OCI-M2 (cell line): ENCODE data around the gene B4GALNT1.
"Not testable (repeated sequence)": the region's sequence is repeated elsewhere in the genome, so short reads cannot be mapped to it uniquely, and the experiment has no call there.

Experiments
- DNase-seq: peaks from one replicate; lab custom pipeline; 2025; ENCODE audit not compliant: unreplicated experiment; lab: John Stamatoyannopoulos, UW

The B4GALNT1 gene

DNA sequence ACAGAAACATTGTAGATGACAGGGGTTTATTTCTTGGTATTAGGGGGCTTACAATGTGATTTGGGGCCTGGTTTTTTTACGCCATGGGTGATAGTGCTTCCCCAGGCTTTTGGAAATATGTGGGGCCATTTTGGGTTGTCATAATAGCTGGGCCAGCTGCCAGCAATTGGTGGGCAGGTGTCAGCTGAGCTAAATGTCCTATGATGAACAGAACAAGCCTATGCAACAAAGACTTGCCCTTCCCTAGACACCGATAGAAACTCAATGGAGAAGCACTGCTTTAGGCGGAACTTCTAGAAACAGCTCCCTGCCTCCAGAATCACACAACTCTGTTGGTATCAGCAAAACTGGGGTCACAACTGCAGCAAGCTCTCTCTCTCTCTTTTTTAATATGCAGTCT, 5.1 kb upstream of the B4GALNT1 start:
- DNase-seq, result no peak

DNA sequence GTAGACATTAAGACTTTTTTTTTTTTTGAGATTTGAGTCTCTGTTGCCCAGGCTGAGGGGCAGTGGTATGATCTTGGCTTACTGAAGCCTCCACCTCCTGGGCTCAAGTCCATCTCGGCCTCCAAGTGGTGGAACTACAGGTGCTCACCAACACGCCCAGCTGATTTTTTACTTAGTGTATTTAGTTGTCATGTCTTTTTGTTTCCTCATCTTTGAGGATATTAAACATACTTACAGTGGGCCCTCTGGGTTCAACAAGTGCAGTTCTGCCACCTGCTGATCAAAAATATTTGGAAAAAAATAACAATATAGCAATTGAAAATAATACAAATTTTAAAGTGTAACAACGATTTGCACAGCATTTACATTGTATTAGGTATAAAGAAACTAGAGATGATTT, 4.4 kb upstream of the B4GALNT1 start:
- no peak for DNase-seq

DNA sequence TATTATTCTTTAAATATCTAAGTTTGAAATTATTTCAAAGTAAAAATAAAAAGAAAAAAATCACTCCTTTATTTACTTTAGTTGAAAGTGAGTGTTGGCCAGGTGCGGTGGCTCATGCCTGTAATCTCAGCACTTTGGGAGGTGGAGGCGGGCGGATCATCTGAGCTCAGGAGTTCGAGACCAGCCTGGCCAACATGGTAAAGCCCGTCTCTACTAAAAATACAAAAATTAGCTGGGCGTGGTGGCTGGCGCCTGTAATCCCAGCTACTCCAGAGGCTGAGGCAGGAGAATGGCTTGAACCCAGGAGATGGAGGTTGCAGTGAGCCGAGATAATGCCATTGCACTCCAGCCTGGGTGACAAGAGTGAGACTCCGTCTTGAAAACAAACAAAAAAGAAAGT, 3.7 kb upstream of the B4GALNT1 start:
- DNase-seq, result not testable (repeated sequence)

DNA sequence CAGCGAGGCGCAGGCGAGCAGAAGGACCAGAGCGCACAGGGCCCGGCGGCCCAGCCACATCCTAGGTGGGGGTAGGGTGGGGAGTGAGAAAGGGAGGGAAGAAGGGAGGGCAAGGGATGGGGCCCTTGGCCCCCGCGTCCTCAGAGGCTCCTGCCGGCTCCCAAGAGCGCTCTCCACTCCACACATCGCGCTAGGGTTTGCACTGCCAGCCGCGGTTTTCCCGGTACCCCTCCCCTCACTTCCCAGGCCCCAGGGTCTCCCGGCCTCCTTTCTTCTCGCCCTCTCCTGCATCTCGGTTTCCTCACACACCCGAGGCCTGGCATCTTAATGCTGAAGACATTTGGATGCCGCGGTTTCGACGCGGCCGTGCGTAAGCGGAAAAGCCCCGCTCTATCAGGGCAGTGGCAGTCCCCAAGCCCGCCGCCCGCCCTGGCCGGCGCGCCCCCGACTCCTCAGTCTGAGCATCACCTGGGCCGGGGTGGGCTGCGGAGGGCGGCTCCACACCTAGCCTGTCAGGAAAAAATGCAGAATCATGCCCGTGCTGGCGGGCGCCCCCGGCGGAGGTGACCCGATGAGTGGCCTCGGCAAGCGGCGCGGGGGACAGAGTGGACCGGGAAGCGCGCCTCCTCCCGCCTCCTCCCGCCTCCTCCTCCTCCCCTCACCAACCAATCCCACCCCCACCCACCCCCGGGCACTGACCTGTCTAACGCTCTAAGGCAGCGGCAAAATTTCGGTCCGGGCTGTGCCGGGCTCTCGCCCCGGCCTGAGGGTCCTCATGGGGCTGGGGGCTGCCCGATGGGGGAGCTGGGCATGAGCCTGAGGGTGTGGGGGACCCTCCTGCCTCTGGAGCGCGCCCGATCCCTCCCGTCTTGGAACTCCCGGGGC, 686 bp downstream of the B4GALNT1 start:
- DNase-seq, result no peak

DNA sequence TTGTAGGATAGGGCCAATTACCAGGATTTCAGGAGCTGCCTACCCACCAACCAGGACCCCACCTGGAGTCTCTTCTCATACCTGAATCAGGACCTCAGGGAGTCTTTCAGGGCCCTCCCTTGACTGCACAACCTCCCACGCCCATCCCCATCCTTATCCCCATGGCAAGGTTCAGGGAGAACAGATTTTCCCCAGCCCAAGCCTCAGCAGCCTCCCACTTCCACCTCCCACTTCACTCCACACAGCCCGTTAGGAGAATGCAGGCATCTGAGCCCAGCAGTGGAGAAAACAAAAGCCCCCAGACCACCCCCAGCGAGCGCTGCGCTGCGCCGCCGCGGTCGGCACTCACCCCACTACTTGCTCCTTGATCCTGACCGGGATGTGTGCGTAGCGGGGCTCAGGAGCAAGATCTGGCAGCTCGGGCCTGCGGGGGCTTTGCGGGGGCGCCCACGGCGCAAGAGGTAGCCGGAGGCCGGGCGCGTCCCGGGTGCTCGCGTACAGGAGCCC, 1.4 kb downstream of the B4GALNT1 start:
- no peak for DNase-seq

DNA sequence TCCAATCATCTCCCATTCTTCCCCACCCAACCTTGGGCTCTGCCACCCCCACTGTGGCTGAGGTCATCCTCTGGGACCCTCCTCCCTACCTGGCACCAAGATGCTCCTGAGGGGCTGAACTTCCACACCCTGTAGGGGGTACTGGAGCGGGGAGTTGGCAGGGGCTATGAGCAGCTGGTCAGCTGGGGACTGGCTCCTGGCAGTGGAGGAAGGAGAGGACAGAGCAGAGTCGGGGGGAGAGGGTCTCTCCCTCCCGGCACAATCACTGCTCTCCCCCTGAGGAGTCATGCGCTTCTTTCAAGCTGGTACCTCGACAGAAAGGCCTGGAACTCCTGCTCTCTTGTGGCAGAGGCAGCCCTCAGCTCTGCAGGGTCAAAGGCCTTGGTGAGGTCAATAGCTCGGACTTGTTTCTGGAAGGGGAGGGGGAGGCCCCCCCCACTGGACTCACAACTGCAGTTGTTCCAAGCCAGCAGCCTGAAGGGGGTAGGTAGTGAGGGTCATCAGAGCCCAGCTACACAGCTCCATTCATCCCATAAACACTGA, 2.0 kb downstream of the B4GALNT1 start:
- no peak for DNase-seq

DNA sequence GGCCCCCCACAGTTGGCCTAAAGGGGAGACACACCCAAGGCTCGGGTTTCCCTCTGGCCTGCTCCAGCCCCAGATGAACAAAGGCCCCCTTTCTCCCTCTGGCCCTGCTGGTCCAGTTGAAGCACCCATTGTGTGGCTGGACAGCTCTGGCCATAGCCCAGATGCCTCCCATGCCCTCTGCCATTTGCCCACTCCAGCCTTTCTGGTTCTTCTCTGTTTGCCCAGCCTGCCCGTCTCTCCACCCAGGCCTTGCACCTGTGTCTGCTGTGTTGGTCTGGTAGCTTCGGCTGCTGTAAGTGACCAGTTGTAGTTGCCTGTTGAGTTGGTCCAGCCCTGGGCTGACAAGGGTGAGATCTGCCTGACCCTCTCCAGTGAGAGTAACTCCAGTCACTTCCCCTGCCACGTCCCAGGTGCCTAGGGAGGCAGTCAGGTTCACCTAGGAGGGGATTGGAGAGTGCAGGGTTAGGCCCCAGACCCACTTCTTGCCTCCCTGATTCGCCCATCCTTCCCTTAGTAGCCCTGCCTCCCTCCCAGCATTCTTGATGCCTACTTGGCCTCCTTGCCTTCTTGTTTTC, 3.0 kb downstream of the B4GALNT1 start:
- DNase-seq, result no peak

DNA sequence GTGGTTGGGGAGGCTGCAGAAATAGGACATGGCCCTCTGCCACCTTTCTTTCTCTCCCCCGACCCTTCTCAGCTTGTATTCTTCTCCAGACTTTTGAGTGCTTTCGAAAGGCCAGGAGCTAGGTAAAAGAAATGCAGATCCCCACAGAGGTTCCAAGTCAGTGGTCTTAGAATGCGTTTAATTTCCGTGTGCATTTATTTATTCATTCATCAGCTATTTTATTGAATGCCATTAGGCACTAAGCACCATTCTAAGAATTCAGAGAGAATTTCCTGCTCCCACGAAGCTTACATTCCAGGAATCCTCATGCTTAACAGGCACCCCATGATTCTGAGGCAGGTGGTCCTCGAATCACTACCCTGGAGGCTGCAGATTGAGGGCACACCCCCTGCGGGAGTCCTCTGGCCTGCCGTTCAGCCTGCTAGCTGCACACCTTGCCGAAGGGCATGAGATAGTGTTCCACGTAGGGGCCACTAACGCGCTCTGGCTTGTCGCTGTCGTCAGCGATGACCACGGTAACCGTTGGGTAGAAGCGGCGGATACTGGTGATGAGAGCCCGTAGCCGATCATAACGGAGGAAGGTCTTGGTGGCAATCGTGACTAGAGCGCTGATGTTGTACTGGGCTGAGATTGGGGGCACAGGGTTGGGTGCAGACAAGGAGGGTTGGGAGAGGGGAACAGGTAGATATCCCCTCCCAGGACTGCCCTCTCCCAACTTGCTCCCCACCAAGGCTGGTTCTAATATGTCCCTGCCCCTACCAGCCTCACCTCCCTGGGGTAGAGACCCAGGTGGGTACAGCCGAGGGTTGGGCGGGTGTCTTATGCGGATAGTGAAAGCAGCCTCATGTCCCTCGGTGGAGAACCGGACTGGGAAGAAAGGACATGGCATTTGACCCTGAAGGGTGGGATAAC, 4.5 kb downstream of the B4GALNT1 start:
- DNase-seq, result no peak

DNA sequence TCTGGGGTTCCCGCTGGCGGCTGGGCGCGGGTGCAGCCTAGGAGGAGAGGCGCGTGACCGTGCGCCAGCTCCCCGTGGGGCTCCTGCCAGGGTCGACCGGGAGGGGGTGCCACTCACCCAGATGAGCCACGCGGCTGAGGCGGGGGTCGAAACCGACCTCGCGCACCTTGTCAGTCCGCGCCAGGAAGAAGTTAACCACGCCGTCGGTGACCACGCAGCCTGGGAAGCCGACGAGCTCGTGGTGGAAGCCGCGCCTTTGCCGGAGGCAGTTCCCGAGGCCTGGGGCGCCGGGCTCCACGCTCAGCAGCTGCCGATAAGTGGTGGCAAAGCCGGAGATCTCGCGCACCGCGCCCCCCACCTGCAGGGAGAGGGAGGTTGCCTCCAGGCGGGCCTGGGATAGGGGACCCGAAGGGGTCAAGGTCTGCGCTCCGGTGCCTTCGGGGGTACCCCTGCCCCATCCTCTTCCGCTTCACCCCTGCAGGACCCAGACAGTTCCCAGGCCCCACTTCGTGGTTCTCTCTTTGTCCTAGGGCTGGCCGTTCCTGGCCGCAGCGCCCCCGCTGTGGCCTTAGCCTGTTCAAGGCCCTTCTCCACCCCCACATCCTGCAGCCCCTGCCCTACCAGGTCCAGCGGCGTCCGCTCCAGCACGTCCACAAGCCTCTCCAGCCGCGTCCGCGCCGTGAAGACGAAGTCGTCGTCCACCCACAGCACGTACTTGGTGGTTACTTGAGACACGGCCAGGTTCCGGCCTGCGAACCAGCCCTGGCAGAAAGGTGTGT, 5.3 kb downstream of the B4GALNT1 start:
- DNase-seq, result no peak

DNA sequence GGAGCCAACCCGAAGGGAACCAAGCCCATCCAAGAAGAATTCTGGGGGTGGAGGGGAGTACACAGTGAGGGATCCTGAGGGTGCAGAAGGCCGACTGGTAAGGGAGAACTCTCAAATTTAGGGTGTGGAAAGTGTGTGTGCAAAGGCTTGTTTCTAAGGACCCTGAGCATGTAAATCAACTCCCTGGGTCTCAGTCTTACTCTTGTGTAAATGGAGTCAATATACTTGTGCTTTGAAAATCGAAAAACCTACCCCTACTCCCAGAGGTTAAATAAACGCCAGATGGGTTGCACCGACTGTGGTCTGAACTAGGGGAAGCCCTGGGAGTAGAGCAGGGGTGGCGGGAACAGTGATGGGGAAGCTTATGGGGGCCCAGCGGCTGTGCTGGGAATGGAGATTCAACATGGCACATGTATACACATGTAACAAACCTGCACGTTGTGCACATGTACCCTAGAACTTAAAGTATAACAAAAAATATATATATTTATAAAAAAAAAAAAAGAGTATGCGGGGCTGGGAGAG, 6.0 kb downstream of the B4GALNT1 start:
- DNase-seq, result no peak

DNA sequence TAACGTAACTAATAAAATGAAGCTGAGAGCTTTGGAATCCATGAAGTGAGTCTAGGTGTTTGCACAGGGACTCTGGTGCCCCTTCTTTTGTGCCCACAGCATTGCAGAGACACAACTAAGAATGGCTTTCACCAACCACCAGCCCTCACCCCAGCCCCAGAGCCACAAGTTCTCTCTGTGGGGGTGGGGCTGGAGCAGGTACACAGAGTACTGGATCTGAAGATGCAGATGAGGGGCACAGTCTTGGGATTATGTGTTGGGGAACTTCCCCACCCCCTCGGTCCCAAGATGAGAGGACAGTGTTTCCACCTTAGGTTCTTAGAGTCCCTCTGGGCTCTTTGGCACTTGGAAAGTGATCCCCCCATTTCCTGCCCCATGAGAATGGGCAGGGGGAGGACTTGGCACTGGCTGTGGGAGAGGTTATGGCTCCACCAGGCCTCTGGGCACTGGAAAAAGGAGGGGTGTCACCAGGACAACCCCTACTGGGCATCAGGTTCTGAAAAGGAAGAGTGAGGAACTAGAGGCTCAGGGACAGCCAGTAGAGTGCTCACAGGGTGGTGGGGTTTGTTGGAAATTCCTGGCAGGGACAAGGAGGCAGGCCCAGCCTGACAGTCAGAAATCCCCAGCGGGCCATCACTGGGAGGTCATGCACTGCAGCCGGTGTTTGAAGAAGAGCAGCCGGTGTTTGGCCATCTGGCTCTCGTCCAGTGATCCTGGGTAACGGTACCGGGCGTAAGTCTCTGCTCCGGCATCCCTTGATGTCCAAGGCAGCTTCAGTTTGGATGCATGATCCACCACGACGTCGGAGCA, 6.7 kb downstream of the B4GALNT1 start:
- no peak for DNase-seq

DNA sequence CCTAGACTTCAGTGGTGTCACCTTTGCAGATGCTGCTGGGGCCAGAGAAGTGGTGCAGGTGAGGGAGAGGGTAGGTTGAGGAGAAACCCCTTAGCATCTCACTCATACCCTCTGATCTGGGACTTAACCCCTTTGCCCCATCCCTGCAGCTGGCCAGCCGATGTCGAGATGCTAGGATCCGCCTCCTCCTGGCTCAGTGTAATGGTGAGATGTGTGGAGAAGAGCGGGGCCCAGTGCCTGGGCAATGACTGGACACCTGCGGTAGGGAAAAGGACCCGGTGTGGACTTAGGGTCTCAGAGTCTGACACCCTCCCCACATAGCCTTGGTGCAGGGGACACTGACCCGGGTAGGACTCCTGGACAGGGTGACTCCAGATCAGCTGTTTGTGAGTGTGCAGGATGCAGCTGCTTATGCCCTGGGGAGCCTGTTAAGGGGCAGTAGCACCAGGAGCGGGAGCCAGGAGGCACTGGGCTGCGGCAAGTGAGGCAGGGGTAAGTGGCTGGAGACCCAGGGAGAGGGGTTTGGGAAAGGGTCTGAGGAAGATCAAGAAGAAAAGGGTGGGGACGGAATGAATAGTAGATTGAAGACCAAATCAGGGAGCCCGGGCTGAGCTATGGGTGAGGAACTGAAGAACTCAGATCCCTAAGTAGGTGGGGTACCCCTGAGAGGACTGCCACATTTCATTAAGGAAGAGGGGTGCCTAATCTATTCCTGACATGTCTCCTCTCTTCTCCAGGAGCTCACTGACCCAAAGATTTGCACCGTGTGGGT, 7.6 kb downstream of the B4GALNT1 start:
- DNase-seq, result no peak

DNA sequence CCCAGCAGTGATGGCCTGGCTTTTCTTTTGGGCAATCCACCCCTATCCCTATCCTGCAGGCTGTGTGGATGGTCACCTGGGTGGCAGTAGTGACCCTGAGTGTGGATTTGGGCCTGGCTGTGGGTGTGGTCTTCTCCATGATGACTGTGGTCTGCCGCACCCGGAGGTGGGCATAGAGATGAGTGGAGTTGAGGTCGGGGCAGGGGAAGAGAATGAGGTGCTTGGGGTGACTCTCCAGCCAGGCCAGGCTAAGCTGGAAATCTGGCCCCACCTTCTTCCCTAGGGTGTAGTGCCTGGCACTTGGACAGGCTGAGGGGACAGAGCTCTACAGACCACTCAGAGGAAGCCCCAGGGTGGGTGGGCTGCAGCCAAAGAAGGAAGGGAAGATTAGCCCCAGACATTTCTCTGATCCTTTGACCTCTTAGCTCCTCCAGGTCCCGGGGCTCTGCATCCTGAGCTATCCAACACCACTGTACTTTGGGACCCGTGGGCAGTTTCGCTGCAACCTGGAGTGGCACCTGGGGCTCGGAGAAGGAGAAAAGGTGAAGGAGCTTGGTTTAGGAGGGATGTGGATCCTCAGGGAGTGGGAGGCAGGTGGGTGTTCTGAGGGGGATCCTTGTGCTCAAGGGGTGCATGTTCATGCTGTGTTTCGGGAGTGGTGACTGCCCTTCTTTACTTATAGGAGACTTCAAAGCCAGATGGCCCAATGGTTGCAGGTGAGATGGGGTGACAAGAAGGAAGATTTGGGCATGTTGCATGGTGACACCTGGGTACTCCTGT, 8.4 kb downstream of the B4GALNT1 start:
- no peak for DNase-seq

DNA sequence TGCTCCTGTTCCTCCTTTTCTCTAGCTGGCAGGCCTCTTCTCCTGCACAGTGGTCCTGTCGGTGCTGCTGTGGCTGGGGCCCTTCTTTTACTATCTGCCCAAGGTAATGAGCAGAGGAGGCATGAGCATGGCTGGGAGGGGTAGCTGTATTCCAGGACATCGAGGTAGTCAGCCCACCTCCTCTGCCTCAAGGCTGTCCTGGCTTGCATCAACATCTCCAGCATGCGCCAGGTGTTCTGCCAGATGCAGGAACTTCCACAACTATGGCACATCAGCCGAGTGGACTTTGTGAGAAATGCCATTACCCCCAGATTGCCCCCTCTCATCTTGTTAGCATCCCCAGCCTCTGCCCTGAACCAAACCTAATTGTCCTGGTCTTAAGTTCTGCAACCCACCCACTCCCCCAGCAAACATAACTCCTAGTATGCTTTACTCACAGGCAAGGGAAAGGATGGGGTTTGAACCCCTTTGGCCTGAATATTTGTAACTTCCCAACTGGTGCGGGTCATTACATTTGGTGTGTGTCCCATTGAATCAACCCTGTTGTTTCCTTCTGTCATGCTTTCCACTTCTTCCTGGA, 9.1 kb downstream of the B4GALNT1 start:
- DNase-seq, result no peak

DNA sequence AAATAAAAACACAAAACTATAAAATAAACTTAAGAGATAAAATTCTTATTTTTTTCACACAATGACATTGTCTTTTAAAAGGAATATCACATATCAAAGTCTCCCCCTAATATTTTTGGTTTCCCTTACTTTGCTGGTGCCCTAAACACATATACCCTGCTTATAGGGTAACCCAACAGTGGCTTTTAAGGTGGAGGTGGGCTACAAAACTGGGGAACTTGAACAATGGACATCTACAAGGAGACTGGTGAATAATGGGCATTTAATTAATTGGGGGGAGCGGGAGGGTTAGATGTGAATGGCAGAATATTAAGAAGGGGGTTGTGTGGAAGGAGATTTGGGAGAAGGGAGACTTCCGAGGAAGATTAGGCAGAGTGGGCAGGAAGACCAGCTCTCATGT, 9.6 kb downstream of the B4GALNT1 start:
- DNase-seq, result no peak

DNA sequence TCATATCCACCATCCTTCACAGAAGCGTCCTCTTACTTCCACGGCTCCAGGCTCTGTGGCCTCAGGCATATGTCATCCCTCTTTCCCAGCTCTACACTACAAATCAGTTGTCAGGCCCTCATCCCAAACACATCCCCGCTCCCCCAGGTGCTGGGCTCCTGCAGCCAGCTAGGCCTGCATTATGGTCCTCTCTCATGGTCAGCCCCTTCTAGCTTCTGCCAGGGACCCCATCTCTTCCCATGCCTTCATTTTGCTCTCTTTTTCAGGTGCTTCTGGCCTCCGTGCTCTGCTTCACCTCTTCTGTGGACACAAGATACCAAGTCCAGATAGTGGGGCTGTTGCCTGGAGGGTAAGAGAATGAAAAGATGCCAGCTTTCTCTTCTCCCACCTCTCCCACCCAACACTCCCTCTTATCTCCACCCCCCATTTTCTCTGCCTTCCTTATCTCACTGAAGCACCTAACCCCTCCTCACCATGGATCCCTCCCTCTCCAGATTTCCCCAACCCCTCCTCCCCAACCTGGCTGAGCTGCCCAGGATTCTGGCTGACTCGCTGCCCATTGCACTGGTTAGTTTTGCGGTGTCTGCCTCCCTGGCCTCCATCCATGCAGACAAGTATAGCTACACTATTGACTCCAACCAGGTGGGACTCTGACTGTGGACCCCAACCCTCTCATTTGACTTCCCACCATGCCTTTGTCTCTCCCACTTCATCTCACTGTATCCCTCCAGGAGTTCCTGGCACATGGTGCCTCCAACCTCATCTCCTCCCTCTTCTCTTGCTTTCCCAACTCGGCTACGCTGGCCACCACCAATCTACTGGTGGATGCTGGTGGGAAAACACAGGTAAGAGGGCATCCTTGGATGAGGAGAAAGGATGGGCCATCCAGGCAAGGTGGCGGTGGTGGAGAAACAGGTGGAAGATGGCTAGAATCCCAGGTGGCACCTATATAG, 10.4 kb downstream of the B4GALNT1 start:
- DNase-seq, result no peak
